ENCODE measurements around the gene PABPN1L. TPM values are rescaled to one million over a fixed set of nuclear protein-coding genes. Genes with fewer than 3 reads are reported as not detected.

The PABPN1L gene
- total and polyA plus RNA-seq, 2 of the 8 experiments (the other 6 are each of a cell fraction or from before 2014, with no cell fraction given) = not detected

DNA sequence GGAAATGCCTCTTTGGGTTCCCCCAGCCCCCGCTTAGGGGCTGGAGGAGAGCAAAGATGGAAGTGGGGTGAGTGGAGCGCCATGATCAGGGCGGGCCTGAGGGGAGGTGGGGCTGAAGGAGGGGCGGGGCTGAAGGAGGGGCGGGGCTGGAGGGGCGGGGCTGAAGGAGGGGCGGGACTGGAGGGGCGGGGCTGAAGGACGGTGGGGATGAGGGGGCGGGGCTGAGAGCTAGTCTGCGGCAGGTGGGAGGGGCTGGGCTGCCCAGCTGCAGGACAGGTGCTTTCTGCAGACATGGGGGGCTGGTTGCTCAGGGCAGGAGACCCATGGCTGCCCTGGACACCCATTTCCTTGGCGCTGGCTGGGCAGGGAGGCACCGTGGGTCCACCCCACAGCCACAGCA lies 39.1 kb upstream of the PABPN1L start:
- no peak for FAIRE-seq
- POLR2A ChIA-PET (ENCODE audit: partially characterized antibody) = interaction anchor here (1.3 kb wide), 1 partner anchor 48 kb away, joined by 5 read pairs; the partner anchor contains the start of gene TRAPPC2L
- DNase-seq (ENCODE audit: low read depth in 1 of 2, low spot score in 2 of 2) = peak in 1 of 2 experiments; percentile 82
- no peak overlapping the region; the same call in 1 of the 2 replicates for H4K8ac ChIP-seq (ENCODE audit: extremely low read depth, insufficient read depth, low read length)
- no peak overlapping the region for H3K14ac ChIP-seq (ENCODE audit: insufficient read length)
- H3K23ac ChIP-seq (ENCODE audit: insufficient read length) = no peak overlapping the region
- H2AFZ ChIP-seq (ENCODE audit: low read length) = no peak overlapping the region
- no peaks in the 10 kb centered on the region for H3K27me3 ChIP-seq (replicated peaks in 1 of 4; ENCODE audit: control insufficient read depth in 3 of 4, extremely low read depth in 1 of 4, insufficient read depth in 3 of 4, low read length in 3 of 4)
- 57% methylated on average over 1 of the region's 13 CpGs; no CpG with 5 or more reads in 1 of the 2 experiments for WGBS, 2 experiments (ENCODE audit: extremely low coverage in 1 of 2, insufficient coverage in 1 of 2, insufficient read length in 1 of 2, insufficient replicate concordance in 2 of 2, low coverage in 1 of 2, low lambda C conversion rate in 2 of 2, missing lambda C conversion rate in 1 of 2)
- H4K91ac ChIP-seq (replicated peaks; ENCODE audit: insufficient read length, low read length) = no peak overlapping the region
- no peaks in the 10 kb centered on the region for H3K79me1 ChIP-seq (ENCODE audit: low read depth, low read length)
- H3K9ac ChIP-seq (replicated peaks in 1 of 4; ENCODE audit: extremely low read depth in 1 of 4, low read depth in 3 of 4, low read length in 3 of 4) = no peak overlapping the region
- H4K20me1 ChIP-seq (replicated peaks in 1 of 2; ENCODE audit: control insufficient read depth in 1 of 2, insufficient read depth in 2 of 2, low read length in 2 of 2) = peaks cover 0 to 4% of the 10 kb centered on the region in 2 experiments
- H3K56ac ChIP-seq (replicated peaks; ENCODE audit: insufficient read length, low read depth, low read length) = no peak overlapping the region
- no peaks in the 10 kb centered on the region for H3K36me3 ChIP-seq (ENCODE audit: control insufficient read depth in 2 of 4, insufficient read depth in 4 of 4, low read length in 3 of 4)
- H3K79me2 ChIP-seq (ENCODE audit: control insufficient read depth in 1 of 2, insufficient read depth in 2 of 2, low read length in 2 of 2) = no peaks in the 10 kb centered on the region
- H3K9me3 ChIP-seq (ENCODE audit: insufficient read depth in 2 of 2, low read depth in 1 of 2, low read length in 1 of 2) = no peaks in the 10 kb centered on the region
- no peak overlapping the region for H2BK20ac ChIP-seq (ENCODE audit: low read length)
- CTCF ChIA-PET (ENCODE audit: partially characterized antibody) = interaction anchor here (0.7 to 1.3 kb wide), 6 partner anchors 19 to 261 kb away, joined by 3 read pairs; no protein-coding TSS in a partner anchor
- H2BK120ac ChIP-seq (replicated peaks; ENCODE audit: low read depth, low read length) = no peak overlapping the region
- peak overlapping the region in 1 of 4 experiments; percentile 34; a peak in 1 of 8 replicates for H3K4me3 ChIP-seq (ENCODE audit: extremely low read depth in 1 of 4, insufficient read depth in 2 of 4, low read depth in 3 of 4, low read length in 4 of 4)
- peak overlapping the region; percentile 1 to 26; a peak in 1 of 4 replicates for H3K4me2 ChIP-seq (ENCODE audit: insufficient read depth in 1 of 2, low read depth in 2 of 2, low read length in 2 of 2)
- no peak overlapping the region for H3K27ac ChIP-seq (ENCODE audit: low read depth, low read length)
- H2BK5ac ChIP-seq (ENCODE audit: low read depth, low read length) = peak overlapping the region; percentile 24; the same call in 1 of the 2 replicates
- no peak overlapping the region for H2BK12ac ChIP-seq (ENCODE audit: low read depth, low read length)
- no peaks in the 10 kb centered on the region for H3K23me2 ChIP-seq (ENCODE audit: low read depth, low read length)
- TF ChIP-seq KDM5A (IDR thresholded peaks at IDR 0.05; ENCODE audit: low read length) = no peak
- TF ChIP-seq TBP (IDR thresholded peaks at IDR 0.05; ENCODE audit: low read depth, low read length) = no peak
- TF ChIP-seq, protein P1, sequence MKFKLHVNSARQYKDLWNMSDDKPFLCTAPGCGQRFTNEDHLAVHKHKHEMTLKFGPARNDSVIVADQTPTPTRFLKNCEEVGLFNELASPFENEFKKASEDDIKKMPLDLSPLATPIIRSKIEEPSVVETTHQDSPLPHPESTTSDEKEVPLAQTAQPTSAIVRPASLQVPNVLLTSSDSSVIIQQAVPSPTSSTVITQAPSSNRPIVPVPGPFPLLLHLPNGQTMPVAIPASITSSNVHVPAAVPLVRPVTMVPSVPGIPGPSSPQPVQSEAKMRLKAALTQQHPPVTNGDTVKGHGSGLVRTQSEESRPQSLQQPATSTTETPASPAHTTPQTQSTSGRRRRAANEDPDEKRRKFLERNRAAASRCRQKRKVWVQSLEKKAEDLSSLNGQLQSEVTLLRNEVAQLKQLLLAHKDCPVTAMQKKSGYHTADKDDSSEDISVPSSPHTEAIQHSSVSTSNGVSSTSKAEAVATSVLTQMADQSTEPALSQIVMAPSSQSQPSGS (IDR thresholded peaks at IDR 0.05; ENCODE audit: low read length) = no peak
- TF ChIP-seq HDAC2 (IDR thresholded peaks at IDR 0.05; ENCODE audit: borderline replicate concordance in 1 of 2, low read depth in 2 of 2, low read length in 2 of 2) = no peak
- no peak for TF ChIP-seq POLR2A (IDR thresholded peaks at IDR 0.05; ENCODE audit: control extremely low read depth in 1 of 2, low read depth in 2 of 2, low read length in 2 of 2)
- TF ChIP-seq YY1 (IDR thresholded peaks at IDR 0.05; ENCODE audit: low read depth, low read length) = 0 out of 2 replicates have a peak, but pooled peaks have one; percentile 27
- H4K5ac ChIP-seq (ENCODE audit: insufficient read length, low read depth, low read length) = no peak overlapping the region
- H2BK15ac ChIP-seq (ENCODE audit: low read length) = no peak overlapping the region
- no peak overlapping the region for H3K4ac ChIP-seq (replicated peaks; ENCODE audit: insufficient read length, low read depth, low read length)
- H2AK5ac ChIP-seq (ENCODE audit: low read depth, low read length) = no peak overlapping the region
- H3K18ac ChIP-seq (ENCODE audit: extremely low read depth, low read length) = no peak overlapping the region
- peaks cover 0 to 8% (median 4%) of the 10 kb centered on the region in 4 experiments; a peak in 3 of 7 replicates for H3K4me1 ChIP-seq (replicated peaks in 1 of 4; ENCODE audit: control insufficient read depth in 3 of 4, insufficient read depth in 4 of 4, low read length in 3 of 4)

Data from H1 (cell line).